Measurements from ENCODE around the gene NUDT14.

Gene NUDT14

GRCh38 chr14:105141486-105142281, 39.4 kb downstream of the NUDT14 start:
- no peak for ATAC-seq
- TF ChIP-seq ZC3H10 (CRISPR knock-in tag; IDR thresholded peaks at IDR 0.05) (no peak), GLIS3 (CRISPR knock-in tag; IDR thresholded peaks at IDR 0.05) (no peak)

DNA sequence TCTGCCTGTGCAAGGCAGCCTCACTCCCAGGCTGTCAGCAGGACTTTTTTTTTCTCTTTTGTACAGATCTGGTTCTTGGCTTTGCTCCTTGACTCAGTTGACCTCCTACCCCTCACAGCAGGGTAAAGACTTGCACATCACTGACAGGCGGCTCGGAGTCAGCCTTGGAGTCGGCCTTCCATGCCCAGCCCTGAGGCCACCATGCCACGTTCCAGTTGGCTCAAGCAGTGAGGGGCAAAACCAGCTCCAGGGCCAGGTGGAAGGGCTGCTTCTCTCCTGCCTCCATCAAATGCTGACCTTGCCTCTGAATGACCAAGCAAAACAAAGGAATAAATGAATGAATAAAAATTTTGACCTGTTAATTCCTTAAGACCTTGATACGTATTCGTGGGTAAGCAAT, 40.1 kb downstream of the NUDT14 start:
- TF ChIP-seq BACH2 (CRISPR knock-in tag; IDR thresholded peaks at IDR 0.05; ENCODE audit: borderline replicate concordance) = no peak
- TF ChIP-seq POU6F1 (CRISPR knock-in tag; IDR thresholded peaks at IDR 0.05; ENCODE audit: borderline replicate concordance, low read depth) = no peak
- TF ChIP-seq SNAI2 (CRISPR knock-in tag; IDR thresholded peaks at IDR 0.05) = no peak
- no peak for TF ChIP-seq ZNF8 (CRISPR knock-in tag; IDR thresholded peaks at IDR 0.05)
- TF ChIP-seq ZNF565 (CRISPR knock-in tag; conservative IDR thresholded peaks at IDR 0.05; ENCODE audit: low read depth) = no peak
- TF ChIP-seq, protein P1, sequence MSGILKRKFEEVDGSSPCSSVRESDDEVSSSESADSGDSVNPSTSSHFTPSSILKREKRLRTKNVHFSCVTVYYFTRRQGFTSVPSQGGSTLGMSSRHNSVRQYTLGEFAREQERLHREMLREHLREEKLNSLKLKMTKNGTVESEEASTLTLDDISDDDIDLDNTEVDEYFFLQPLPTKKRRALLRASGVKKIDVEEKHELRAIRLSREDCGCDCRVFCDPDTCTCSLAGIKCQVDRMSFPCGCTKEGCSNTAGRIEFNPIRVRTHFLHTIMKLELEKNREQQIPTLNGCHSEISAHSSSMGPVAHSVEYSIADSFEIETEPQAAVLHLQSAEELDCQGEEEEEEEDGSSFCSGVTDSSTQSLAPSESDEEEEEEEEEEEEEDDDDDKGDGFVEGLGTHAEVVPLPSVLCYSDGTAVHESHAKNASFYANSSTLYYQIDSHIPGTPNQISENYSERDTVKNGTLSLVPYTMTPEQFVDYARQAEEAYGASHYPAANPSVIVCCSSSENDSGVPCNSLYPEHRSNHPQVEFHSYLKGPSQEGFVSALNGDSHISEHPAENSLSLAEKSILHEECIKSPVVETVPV (CRISPR knock-in tag; IDR thresholded peaks at IDR 0.05) = no peak
- TF ChIP-seq ISL1 (CRISPR knock-in tag; IDR thresholded peaks at IDR 0.05) = no peak
- TF ChIP-seq OSR1 (CRISPR knock-in tag; IDR thresholded peaks at IDR 0.05) = no peak
- no peak for TF ChIP-seq RARB (CRISPR knock-in tag; IDR thresholded peaks at IDR 0.05)
- TF ChIP-seq CREB5 (CRISPR knock-in tag; IDR thresholded peaks at IDR 0.05; ENCODE audit: low read depth) = no peak
- no peak for TF ChIP-seq CSDC2 (CRISPR knock-in tag; IDR thresholded peaks at IDR 0.05)
- TF ChIP-seq ZNF70 (CRISPR knock-in tag; IDR thresholded peaks at IDR 0.05) = no peak
- no peak for TF ChIP-seq ZC3H10 (CRISPR knock-in tag; IDR thresholded peaks at IDR 0.05)
- no peak for TF ChIP-seq ZFP3 (CRISPR knock-in tag; IDR thresholded peaks at IDR 0.05)
- no peak for ATAC-seq

GRCh38 chr14:105140581-105140980, 40.5 kb downstream of the NUDT14 start:
- no peak for TF ChIP-seq BACH2 (CRISPR knock-in tag; IDR thresholded peaks at IDR 0.05; ENCODE audit: borderline replicate concordance)
- TF ChIP-seq PPARA (CRISPR knock-in tag; IDR thresholded peaks at IDR 0.05; ENCODE audit: borderline replicate concordance) = no peak
- TF ChIP-seq CREB5 (CRISPR knock-in tag; IDR thresholded peaks at IDR 0.05; ENCODE audit: low read depth) = no peak
- TF ChIP-seq ZNF8 (CRISPR knock-in tag; IDR thresholded peaks at IDR 0.05) = no peak
- no peak for TF ChIP-seq SNAI2 (CRISPR knock-in tag; IDR thresholded peaks at IDR 0.05)
- TF ChIP-seq TOX (CRISPR knock-in tag; IDR thresholded peaks at IDR 0.05; ENCODE audit: borderline replicate concordance) = no peak
- no peak for TF ChIP-seq ZC3H10 (CRISPR knock-in tag; IDR thresholded peaks at IDR 0.05)
- TF ChIP-seq ESRRG (CRISPR knock-in tag; IDR thresholded peaks at IDR 0.05) = no peak
- no peak for TF ChIP-seq ARNTL (CRISPR knock-in tag; IDR thresholded peaks at IDR 0.05; ENCODE audit: borderline replicate concordance, low read depth)
- TF ChIP-seq RARB (CRISPR knock-in tag; IDR thresholded peaks at IDR 0.05) = no peak
- TF ChIP-seq ZNF70 (CRISPR knock-in tag; IDR thresholded peaks at IDR 0.05) = no peak
- no peak for ATAC-seq

GRCh38 chr14:105139831-105140239, 41.3 kb downstream of the NUDT14 start:
- no peak for ATAC-seq
- TF ChIP-seq ZFP30 (CRISPR knock-in tag; IDR thresholded peaks at IDR 0.05) = peak; percentile 94
- TF ChIP-seq BACH2 (CRISPR knock-in tag; IDR thresholded peaks at IDR 0.05; ENCODE audit: borderline replicate concordance) = no peak

DNA sequence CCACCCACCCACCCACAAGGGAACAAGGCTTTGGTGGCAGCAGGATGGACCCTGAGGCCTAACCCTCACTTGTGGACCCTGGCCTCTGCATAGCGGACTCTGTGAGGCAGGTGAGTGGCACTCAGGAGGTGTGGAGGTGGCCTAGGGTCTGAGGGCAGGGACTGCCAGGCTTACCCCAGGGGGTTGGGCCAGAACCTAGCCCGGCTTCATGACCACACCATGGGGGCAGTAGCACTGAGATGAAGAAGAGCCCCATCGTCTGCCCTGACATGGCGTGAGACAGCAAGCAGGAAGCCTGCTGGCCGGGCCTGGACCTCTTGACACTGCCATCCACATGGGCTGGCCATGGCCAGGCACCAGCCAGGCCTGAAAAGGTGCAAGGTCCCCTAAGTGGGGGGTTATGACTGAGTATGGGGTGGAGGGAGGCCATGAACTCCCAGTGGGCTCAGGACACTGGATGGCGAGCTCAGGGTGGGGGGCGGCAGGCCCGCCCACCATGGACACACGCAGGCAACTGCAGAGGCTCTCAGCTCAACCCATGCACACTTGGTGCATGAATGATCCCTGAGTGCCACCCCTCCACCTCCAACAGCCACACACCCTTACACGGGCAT, 41.8 kb downstream of the NUDT14 start:
- TF ChIP-seq SNAI2 (CRISPR knock-in tag; IDR thresholded peaks at IDR 0.05) (no peak), CSDC2 (CRISPR knock-in tag; IDR thresholded peaks at IDR 0.05) (no peak), ZNF565 (CRISPR knock-in tag; conservative IDR thresholded peaks at IDR 0.05; ENCODE audit: low read depth) (no peak), CREB5 (CRISPR knock-in tag; IDR thresholded peaks at IDR 0.05; ENCODE audit: low read depth) (no peak), ZNF8 (CRISPR knock-in tag; IDR thresholded peaks at IDR 0.05) (no peak), TOX (CRISPR knock-in tag; IDR thresholded peaks at IDR 0.05; ENCODE audit: borderline replicate concordance) (no peak), PPARA (CRISPR knock-in tag; IDR thresholded peaks at IDR 0.05; ENCODE audit: borderline replicate concordance) (no peak)
- TF ChIP-seq, protein P2, sequence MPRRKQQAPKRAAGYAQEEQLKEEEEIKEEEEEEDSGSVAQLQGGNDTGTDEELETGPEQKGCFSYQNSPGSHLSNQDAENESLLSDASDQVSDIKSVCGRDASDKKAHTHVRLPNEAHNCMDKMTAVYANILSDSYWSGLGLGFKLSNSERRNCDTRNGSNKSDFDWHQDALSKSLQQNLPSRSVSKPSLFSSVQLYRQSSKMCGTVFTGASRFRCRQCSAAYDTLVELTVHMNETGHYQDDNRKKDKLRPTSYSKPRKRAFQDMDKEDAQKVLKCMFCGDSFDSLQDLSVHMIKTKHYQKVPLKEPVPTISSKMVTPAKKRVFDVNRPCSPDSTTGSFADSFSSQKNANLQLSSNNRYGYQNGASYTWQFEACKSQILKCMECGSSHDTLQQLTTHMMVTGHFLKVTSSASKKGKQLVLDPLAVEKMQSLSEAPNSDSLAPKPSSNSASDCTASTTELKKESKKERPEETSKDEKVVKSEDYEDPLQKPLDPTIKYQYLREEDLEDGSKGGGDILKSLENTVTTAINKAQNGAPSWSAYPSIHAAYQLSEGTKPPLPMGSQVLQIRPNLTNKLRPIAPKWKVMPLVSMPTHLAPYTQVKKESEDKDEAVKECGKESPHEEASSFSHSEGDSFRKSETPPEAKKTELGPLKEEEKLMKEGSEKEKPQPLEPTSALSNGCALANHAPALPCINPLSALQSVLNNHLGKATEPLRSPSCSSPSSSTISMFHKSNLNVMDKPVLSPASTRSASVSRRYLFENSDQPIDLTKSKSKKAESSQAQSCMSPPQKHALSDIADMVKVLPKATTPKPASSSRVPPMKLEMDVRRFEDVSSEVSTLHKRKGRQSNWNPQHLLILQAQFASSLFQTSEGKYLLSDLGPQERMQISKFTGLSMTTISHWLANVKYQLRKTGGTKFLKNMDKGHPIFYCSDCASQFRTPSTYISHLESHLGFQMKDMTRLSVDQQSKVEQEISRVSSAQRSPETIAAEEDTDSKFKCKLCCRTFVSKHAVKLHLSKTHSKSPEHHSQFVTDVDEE (CRISPR knock-in tag; IDR thresholded peaks at IDR 0.05) = no peak
- ATAC-seq = no peak
